HG02981 (cell line): Measurements from ENCODE around the gene RXRB.

Source experiments
- ATAC-seq: cut with Tn5 transposase; IDR thresholded peaks from one replicate; pipeline ENCODE4 v1.9.1; 2021; ENCODE audit warnings: mild to moderate bottlenecking, moderate library complexity; ENCODE audit not compliant: unreplicated experiment

RXRB gene

GRCh38 chr6:33212857-33213165, 12.3 kb upstream of the RXRB start:
- ATAC-seq, result no peak

- ATAC-seq, result no peak
Observed at GRCh38 chr6:33211666-33212422, 11.4 kb upstream of the RXRB start.

GRCh38 chr6:33211136-33211535, 10.7 kb upstream of the RXRB start:
- no peak for ATAC-seq

DNA sequence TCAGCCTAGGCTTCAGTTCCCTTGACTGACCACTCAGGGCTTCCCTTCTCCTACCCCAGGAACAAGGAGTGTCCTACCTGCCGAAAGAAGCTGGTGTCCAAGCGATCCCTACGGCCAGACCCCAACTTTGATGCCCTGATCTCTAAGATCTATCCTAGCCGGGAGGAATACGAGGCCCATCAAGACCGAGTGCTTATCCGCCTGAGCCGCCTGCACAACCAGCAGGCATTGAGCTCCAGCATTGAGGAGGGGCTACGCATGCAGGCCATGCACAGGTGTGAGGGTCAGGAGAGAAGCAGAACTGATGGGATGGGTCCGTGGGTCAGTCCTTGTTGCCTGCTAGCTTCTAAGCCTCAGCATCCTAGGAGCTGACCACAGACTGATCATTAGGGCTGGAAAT, 9.4 kb upstream of the RXRB start:
- ATAC-seq, result no peak

GRCh38 chr6:33208091-33208967, 7.9 kb upstream of the RXRB start, which contains the start of gene RING1:
RING1 (plus strand) TSS chr6:33208500; CDS start chr6:33208823, 323 bp downstream.
- no peak for ATAC-seq

- no peak for ATAC-seq
Observed at GRCh38 chr6:33207552-33208090, 7.2 kb upstream of the RXRB start.

- no peak for ATAC-seq
Observed at GRCh38 chr6:33206864-33207551, 6.5 kb upstream of the RXRB start.

- ATAC-seq, result no peak
Observed at GRCh38 chr6:33206027-33206863, 5.8 kb upstream of the RXRB start.

DNA sequence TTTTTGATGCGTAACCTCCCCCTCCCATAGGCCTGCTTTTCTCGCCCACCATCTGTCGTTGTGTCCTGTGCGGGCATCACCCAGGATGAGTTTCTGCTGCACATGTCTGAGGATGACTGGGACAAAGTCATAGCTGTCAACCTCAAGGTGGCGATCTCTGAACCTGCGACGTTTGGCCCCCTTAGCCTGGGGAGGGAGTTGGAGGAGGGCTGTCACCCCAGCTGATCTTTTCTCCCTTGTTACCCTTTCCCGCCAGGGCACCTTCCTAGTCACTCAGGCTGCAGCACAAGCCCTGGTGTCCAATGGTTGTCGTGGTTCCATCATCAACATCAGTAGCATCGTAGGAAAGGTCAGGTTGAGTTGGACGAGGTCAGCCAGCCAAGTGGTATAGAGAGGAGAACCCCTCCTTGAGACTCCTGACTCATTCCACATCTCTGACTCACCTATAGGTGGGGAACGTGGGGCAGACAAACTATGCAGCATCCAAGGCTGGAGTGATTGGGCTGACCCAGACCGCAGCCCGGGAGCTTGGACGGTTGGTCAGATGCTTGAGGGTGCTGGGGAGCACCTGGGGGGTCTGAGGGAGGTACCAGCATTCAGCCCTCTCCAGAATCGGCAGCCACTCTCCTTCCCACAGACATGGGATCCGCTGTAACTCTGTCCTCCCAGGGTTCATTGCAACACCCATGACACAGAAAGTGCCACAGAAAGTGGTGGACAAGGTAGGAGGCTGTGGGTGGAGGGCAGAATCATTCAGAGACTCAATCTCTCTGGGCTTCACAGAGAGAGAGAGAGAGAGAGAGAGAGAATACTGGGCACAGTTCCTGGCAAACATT, 4.9 kb upstream of the RXRB start:
- ATAC-seq, result no peak

- ATAC-seq, result peak; percentile 40
Observed at GRCh38 chr6:33204415-33205190, 4.1 kb upstream of the RXRB start, which contains the start of gene HSD17B8. HSD17B8 (plus strand) TSS chr6:33204655; CDS start chr6:33204669, 14 bp downstream.

DNA sequence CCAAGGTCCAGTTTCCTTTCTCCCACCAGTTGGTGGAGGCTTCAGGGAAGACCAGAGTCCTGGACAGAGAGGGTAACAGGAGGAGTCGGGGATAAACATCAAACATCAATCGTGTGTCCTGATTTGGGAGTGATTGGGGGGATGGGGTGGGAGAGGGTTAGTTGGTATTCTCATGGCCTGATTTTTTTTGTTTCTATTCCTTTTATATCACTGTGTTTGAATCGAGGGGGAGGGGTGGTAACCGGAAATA, 3.6 kb upstream of the RXRB start:
- ATAC-seq, result no peak

DNA sequence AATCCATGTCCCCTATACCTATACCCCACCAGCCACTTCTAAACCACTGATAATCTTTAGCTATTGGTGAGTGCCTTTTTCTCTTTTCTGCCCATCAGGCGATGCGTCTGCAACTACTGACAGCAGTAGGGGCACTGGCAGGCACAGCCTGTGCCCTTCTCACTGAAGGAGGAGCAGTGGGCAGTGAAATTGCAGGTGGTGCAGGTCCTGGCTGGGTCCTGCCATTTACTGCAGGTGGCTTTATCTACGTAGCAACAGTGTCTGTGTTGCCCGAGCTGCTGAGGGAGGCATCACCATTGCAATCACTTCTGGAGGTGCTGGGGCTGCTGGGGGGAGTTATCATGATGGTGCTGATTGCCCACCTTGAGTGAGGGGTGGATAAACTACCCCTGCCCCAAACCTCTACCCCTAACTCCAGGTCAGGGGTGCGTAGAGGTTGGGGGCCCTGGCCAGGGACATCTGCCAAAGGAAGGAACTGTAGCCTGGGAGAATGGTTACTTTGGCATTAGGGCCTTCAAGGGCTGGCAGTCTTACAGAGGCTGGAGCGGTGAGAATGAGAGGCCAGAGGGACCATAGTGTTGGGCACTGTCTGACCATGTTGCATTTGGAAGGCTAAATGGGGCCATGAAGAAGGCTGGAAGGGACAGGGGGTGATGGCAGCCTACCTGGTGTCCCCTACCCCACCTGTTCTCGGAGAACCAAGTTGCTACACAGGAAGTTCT, 3.1 kb upstream of the RXRB start:
- ATAC-seq, result no peak

DNA sequence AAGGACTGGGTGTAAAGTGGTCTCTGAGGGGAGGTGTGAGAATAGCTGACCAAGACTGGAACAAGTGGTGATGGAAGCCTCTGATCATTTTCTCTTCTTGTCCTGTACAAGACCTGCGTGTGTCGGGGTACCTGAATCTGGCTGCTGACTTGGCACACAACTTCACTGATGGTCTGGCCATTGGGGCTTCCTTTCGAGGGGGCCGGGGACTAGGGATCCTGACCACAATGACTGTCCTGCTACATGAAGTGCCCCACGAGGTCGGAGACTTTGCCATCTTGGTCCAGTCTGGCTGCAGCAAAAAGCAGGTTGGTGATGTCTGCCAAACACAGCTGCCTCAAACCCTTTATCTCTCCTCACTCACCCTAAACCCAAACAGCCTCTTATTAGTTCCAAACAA, 2.3 kb upstream of the RXRB start:
- ATAC-seq, result no peak

GRCh38 chr6:33201935-33202334, 1.5 kb upstream of the RXRB start:
- ATAC-seq, result no peak

DNA sequence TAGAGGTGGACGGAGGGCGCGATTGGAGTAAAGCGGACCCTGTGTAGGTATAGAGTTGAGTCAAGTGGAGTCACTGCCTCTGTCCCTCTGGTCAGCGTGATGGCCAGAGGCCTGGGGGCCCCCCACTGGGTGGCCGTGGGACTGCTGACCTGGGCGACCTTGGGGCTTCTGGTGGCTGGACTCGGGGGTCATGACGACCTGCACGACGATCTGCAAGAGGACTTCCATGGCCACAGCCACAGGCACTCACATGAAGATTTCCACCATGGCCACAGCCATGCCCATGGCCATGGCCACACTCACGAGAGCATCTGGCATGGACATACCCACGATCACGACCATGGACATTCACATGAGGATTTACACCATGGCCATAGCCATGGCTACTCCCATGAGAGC, 681 bp upstream of the RXRB start:
- no peak for ATAC-seq

DNA sequence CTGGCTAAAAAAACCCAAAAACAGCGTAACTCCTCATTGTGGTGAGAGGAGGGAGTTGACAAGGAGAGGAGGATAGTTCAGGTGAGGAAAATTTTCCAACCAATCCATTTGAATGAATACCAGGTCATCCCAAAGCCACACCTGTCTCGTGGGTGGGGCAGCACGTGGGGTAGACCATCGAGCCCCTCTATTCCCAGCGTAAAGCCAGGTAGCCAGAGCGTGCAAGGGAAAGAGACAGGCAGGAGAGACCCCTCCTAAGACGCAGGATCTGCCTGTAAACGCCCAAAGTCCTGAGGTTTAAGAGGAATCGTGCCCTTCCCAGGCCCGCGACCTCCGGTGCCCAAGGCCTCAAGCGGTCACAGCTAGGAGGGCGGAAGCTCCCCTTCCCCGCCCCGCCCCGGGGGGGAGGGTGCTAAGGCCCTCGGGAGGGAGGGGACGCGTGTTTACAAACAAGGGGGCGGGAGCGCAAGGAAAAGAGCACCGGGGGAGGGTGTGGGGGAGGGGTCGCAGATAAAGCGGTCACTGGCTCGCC, 712 bp downstream of the RXRB start:
- ATAC-seq, result peak; percentile 18

DNA sequence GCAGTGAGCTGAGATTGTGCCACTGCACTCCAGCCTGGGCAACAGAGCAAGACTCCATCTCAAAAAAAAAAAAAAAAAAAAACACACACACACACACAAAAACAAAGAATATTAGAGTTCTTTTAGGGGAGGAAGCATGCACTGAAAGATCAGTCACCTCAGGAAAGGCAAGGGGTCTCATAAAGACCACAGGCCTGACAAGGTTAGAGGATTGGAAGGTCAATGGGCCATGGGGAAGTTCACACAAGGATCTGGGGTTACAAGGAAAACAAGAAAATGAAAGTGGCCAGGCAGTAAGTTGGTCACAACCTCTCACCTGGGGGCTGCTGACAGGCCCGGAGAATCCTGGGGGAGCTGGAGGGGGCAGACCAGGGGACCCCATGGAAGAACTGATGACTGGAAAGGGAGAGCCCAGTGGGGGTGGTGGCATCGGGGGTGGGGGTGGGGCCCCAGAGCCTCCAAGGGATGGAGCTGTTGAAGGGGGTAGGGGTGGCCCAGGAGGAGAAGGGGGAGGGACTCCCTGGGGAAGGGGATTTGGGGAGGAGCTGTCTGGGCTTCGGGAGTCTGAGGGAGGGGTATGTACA, 1.5 kb downstream of the RXRB start:
- no peak for ATAC-seq
